HG03342 (cell line): ENCODE measurements around the gene BTBD6.
"Not testable (repeated sequence)": the region's sequence is repeated elsewhere in the genome, so short reads cannot be mapped to it uniquely, and the experiment has no call there.

ENCODE experiments used
- ATAC-seq: cut with Tn5 transposase; IDR thresholded peaks from one replicate; pipeline ENCODE4 v1.9.1; 2021; ENCODE audit warnings: mild to moderate bottlenecking, moderate library complexity; ENCODE audit not compliant: unreplicated experiment

The BTBD6 gene

DNA sequence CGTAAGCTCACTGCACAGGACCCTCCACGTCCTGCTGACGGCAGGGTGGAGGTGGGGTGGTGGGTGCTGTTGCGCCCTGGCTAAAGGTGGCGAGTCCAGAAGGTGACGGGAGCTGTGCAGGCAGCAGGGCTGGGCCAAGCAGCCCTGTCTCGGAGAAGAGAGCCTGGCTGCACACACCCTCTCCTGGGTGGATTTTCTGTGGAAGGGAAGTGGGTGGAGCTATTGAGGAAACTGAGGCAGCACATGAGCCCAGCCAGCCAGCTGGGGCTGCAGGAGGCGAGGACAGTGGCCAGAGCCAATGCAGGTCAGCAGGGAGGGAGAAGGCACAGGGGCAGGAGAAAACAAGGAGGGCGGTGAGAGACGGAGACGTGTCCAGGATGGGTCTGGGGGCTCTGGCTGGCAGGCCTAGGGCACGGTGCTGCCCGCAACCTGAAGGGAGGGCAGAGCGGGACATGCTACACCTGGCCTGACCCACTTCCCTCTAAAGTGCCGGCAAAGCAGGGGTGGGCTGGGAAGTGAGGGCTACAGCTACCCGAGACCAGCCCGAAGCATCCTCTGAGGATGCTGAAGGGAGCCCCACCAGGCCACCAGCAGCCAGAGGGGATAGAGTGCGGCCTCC is 20.5 kb downstream of the BTBD6 start:
- no peak for ATAC-seq

DNA sequence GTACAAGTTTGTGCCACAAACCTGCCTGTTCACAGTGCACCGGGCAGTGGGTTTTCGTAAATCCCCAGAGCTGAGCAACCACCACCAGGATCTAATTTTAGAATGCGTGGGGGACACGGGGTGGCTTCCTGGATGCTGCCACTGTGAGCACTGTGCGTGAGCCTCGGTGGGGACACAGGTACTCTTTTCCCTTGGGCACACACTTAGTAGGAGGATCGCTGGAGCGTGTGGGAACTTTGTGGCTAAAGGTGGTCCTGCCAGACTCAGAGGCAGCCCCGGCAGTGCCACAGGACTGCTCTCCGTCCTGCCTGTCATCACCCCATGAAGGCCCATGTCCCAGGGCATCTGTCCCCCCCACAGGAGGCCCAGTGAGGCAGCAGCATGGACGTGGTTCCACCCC is 21.1 kb downstream of the BTBD6 start:
- no peak for ATAC-seq

DNA sequence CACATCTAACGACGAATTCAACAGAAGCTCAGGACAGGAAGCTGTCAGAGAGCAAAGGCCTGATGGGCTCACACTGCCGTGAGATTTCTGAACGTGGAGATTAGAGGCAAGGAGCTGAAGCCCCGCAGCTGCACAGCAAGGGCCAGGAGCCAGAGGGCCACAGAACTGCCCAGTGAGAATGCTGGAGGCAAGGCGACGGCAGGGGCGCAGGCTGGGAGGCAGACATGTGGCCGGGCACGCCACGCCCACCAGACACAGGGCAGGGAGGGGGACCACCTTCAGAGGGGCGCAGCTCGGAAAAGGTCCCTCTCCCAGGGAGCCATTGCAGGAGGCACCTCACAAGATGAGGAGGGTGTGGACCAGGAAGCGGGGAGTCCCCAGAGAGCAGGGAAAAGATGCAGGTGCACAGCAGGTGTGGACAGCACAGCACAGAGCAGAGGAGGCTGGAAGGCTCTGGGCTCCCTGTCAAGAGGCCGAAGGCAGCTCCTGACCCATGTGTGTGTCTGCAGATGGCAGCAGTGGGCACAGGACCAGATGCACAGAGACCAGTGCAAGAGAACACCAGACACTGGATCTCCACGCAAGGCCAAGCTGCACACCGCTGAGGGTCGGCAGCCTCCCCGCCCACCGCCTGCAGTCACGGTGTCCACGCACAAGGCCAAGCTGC is 23.0 kb downstream of the BTBD6 start:
- no peak for ATAC-seq

DNA sequence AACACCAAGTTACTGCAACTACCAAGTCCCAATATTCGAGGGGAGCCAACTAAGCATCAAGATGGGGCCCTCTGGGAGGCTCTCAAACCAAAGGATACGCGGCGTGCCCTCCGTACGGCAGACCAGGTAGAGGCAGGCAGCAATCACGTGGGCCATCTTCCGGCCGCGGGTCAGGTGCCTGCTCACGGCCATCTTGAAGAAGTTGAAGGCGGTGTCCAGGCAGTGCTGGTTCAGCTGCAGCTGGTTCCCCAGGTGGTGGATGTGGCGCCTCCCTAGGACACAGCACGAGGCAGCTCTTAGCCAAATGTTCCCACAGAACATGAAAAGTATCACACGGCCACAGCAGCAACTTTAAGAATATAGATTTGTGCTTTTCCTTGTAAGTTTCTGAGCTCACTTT is 24.3 kb downstream of the BTBD6 start:
- no peak for ATAC-seq

DNA sequence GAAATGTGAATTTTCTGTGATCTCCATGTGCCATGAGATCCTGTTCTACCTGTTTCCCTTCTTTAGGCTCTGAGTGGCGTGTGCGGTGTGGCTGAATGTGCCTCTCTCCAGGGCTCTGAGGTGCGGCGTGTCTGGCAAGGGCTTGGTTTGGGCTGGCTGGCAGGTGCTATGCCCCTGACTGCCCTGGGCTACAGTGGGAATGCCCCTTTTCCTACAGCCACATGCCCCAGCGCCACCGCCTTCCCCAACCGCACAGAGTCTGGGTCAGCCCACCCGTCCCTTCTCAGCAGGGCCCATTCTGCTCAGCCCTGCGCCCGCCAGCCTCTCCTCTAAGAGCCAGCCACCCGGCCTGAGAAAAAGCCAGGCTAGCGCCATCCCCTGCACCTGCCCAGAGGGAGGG is 24.7 kb downstream of the BTBD6 start:
- no peak for ATAC-seq

DNA sequence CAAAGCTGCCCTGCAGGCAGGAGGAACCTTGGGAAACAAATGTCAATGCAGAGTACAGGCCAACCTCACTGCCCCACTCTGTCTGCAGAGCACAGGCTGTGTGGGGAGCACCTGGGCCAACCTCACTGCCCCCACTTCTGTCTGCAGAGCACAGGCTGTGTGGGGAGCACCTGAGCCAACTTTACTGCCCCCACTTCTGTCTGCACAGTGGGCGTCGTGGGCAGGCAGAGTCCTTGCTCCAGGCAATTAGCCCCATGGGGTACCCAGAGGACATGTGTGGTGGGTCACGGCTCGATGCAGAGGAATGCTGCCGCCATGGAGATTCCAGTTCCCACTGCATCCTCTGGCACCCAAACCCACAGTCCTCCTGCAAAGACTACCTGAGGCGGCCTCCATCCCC is 26.3 kb downstream of the BTBD6 start:
- no peak for ATAC-seq

DNA sequence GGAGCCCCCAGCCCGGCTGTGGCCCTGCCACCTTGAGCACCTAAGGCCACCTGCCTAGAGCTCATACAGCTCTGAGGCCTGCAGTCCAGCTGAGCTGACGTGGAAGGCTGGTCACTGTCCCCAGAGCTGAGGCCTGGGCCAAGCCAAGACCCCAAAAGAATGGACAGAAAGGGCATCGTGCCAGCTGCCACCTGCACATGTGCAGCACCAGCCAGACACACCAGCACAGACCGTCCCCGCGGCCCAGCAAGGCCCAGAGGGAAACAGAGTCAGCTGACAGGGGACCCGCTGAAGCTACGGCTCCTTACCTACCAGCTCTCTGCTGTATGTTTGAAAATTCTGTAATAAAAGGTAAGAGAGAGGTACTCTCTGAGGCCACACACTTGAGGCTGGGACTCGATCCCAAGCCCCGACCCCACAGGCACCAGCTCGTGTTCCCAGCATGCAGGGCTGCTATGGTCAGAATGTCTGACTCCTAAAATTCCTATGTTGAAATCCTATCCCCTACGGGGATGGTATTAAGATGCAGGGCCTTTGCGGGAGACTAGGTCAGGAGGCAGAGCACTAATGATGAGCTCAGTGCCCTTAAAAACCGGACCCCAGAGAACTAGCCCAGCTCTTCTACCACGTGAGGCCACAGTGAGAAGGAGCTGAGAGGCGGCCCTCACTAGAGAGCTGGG is 27.1 kb downstream of the BTBD6 start:
- no peak for ATAC-seq

DNA sequence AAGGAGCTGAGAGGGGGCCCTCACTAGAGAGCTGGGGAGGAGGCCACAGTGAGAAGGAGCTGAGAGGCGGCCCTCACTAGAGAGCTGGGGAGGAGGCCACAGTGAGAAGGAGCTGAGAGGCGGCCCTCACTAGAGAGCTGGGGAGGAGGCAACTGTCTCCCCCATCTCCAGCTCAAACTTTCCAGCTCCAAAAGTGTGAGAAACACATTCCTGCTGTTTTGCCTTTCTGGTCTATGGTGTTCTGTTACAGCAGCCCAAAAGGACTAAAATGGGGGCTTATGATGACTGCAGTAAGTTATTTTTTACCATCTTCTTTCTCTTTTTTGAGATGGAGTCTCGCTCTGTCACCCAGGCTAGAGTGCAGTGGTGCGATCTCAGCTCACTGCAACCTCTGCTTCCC is 29.1 kb downstream of the BTBD6 start:
- ATAC-seq, result not testable (repeated sequence)

DNA sequence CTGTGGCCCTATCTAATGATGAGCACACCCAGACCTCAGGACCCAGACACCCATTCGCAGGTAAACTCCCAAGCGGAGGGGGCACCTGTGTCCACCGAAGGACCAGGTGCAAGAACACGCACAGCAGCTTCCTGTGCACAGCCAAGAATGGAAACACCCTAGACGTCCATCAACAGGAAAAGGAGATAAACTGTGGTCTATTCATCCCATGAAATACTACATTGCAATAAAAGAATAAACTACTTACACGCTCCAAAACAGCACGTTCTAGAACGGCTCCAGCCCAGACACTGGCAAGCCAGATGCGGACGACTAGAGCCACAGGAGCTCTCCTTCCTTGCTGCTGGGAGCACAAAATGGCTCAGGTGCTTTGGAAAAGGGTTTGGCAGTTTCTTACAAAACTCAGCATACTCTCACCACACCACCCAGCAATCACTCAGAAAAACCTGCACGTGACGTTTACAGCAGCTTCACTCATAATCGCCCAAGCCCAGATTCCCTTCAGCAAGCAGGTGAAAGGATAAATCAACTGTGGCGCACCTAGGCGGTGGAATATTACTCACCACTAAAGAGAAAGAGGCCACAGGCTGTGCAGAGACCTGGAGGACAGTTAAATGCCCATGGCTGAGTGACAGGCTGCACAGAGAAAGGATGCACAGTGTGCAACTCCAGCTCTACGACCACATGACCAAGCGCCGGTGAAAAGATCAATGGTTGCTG is 31.5 kb downstream of the BTBD6 start:
- no peak for ATAC-seq

DNA sequence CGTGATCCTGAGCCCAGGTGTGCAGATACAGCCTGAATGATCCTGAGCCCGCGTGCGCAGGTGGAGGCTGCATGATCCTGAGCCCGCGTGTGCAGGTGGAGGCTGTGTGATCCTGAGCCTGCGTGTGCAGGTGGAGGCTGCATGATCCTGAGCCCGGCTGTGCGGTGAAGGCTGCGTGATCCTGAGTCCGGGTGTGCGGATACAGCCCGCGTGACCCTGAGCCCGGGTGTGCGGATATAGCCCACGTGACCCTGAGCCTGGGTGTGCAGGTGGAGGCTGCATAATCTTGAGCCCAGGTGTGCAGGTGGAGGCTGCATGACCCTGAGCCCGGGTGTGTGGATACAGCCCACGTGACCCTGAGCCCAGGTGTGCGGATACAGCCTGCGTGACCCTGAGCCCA is 32.2 kb downstream of the BTBD6 start:
- ATAC-seq, result no peak

DNA sequence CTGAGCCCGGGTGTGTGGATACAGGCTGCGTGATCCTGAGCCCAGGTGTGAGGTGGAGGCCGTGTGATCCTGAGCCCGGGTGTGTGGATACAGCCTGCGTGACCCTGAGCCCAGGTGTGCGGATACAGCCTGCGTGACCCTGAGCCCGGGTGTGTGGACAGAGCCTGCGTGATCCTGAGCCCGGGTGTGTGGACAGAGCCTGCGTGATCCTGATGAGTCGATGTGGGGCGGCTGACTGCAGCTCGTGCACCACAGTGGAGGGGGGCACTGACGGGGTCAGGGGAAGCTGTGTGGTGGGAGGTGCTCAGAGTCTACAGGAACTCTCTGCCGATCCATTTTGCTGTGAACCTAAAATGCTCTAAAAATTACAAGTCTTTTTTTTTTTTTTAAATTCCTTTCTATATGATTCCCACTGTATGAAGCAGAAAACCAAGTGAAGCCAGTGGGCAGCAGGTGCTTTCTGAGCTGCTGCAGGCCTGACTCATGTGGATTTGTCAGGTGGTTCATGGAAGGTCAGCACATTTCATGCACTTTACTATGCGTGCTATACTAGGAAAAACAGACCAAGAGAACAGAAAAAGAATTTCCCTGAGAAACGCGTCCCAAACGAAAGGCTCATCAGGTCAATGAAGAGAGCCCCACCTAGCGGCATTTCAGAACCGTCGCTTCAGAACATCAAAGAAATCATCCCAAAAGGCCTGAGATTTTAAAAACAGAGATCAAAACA is 33.2 kb downstream of the BTBD6 start:
- ATAC-seq, result no peak

DNA sequence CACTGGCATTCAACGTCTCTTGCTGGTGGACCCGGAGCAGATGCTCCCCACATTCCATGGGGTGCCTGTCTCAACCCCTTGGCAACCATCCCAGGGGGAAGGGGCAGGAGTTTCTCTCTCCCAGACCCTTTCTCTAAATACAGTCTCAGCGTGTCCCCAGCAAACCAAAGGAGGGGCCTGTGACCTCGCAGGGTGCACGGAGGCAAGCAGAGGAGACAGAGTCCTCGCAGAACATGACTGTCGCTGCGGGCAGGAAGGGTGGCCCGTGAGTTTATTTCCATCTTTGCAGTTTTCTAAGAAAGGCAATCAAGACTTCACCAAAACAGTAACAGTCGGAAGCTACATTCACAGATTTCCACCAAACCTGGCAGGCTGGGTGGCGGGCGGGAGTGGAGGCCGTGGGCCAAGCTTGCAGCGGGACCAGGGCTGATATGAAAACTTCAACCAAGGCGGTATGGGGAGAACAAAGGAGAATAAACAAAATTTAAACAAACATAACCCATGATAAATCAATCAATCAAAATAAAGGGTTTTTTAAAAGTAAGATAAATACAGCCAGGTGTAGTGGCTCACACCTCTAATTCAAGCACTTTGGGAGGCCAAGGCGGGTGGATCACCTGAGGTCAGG is 33.9 kb downstream of the BTBD6 start:
- no peak for ATAC-seq

DNA sequence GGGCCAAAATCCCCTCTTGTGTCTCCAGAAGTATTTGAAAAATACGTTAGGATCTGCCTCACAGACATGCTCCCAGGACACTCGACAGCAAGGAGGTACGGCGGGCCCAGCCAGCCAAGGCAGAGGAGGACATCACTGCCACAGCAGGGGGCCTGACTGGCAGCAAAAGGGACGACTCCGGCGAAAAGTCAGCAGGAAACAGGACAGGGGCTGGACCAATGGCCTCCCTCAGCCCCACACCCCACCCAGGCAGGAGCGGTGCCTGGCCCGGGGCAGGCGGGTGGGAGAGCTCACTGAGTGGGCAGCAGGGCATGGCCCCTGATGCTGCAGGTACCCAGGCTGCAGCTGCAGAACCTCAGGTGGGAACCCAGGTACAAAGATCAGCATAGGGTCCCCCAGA is 34.7 kb downstream of the BTBD6 start:
- no peak for ATAC-seq

DNA sequence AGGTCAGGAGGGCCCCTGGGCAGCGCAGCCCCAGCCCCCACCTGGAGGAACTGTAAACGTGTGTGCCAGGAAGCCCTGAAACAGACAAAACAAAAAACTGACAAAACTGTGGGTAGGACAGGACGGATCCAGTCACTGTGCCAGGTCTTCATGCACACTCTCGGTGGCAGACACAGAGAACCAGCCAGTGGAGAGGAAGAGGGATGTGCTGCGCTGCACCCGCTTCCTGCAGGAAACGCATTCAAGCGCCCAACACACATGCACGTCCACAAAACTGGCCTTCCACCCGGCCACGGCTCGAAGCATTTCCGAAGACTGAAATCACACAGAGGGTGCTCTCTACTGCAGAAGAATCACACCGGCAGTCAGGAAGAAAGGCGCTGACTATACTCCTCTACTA is 35.6 kb downstream of the BTBD6 start:
- ATAC-seq, result no peak

DNA sequence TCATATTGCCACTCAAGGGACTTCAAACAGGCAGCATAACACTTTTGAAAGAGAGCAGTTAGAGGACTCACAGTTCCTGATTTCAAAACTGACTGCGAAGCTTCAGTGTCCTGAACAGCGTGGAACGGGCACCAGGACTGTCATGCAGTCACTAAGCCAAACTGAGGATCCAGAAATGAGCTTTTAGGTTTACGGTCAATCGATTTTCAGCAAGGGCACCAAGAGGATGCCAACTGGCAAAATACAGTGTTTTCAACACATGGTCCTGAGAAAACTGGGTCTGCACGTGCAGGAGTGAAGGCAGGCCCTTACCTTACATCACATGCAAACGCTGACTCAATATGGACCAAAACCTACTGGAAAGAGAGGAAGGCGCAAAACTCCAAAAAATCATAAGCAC is 36.8 kb downstream of the BTBD6 start:
- ATAC-seq, result no peak

DNA sequence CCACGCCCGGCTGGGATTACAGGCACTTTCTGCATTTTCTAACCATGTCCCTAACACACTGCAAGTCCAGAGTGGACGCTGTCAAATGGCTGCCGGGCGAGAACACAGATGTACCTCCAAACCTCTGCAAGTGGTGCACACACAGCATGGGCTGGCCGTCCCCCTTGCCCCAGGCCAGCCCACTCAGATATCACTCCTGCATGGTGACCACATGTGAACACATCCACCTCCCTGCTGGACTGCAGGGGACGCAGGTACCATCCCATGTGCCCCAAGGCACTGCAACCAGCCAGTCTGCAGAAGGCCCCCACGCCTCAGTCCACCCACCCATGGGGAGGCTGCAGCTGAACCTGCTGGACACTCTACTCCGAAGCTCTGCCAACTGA is 38.4 kb downstream of the BTBD6 start:
- ATAC-seq, result no peak

DNA sequence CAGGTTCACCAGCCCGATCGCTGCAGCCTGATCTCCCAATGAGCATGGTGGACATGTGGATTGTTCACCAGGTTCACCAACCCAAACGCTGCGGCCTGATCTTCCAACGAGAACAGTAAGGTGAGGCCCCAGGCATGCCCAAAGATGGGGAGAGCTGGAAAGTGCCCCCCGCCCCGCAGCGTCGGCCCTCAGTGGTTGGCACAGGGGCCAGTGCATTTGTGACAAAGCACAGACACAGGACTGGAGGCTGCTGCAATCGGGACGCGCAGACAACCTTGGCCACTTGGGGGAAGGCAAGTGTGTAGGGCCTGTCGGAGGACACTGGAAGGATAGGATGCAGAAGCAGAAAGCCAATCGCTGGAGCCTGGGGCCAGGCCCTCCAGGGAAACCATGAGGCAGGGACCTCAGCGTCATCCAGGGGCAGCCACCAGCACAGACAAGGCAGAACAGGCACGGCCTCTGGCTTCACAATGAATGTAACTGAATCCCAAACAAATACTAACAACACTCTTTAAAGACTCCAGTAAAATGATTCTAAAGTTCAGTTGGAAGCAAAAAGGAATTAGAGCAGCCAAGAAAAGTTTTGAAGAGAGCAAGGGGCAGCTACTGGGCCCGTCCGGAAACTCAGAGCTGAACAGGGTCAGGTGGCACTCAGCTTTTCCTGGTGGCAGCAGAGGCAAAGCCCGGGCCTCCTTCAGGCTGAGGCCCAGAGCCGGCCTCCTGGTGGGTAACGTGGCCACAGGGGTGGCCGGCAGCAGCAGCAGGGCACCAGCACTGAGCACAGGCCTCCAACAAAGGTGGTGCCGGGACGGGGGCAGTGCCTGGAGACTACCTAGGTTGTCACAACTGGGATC is 39.1 kb downstream of the BTBD6 start:
- no peak for ATAC-seq

DNA sequence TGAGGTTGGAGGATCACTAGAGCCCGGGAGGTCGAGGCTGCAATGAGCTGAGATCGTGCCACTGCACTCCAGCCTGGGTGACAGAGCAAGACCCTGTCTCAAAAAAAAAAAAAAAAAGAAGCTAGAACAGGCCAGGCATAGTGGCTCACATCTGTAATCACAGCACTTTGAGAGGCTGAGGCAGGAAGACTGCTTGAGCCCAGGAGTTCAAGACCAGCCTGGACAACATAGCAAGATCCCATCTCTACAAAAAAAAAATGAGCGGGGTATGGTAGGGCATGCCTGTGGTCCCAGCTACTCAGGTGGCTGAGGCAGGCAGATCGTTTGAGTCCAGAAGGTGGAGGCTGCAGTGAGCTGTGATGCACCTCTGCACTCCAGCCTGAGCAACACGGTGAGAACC is 40.6 kb downstream of the BTBD6 start:
- ATAC-seq, result not testable (repeated sequence)

DNA sequence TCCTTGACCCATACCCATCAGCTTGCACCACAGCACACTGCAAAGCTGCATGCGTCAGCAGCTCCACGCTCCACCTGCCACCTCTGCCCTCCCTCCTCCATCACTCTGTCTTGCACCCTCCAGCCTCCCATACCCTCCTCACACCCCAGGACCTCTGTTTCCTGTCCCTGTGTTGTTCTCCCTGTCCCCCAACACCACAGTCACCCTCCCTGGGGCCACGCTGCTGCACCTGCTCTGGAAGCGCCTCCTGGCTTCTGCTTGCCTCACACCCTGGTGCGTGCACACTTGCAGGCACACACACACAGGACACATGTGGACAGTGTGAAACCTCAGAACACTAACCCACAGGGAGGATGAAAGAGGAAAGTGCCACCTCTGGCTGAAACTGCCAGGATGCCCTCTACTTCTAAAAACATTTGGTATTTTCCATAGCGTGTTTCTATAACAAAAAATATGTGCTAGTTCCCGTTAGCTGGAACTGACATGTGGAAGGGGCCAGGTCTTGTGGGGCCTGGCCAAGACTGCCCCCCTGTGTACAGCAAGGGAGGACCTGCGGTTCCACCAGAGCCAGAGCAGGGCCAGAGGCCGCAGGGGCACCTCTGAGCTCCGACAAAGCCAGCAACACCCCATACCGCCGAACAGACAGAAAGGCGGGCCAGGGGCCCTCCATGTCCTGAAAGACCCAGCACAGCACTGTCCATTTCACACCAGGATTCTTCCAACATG is 42.5 kb downstream of the BTBD6 start:
- ATAC-seq, result no peak
